Measurements from ENCODE around the gene RRP15.
A peak's percentile ranks its signal among the peaks of the same experiment; 100 is the strongest.
"Not testable (repeated sequence)": the region's sequence is repeated elsewhere in the genome, so short reads cannot be mapped to it uniquely, and the experiment has no call there.

Gene RRP15

GRCh38 chr1:218296162-218296561 lies 11.1 kb downstream of the RRP15 start:
- DNase-seq, result no peak

GRCh38 chr1:218297461-218297860 lies 12.4 kb downstream of the RRP15 start:
- no peak for DNase-seq

GRCh38 chr1:218297867-218298266 lies 12.8 kb downstream of the RRP15 start:
- DNase-seq, result no peak

GRCh38 chr1:218298398-218298797 lies 13.3 kb downstream of the RRP15 start:
- DNase-seq, result no peak

GRCh38 chr1:218299416-218299815 lies 14.3 kb downstream of the RRP15 start:
- DNase-seq, result no peak

GRCh38 chr1:218301217-218301616 lies 16.1 kb downstream of the RRP15 start:
- no peak for DNase-seq

- no peak for DNase-seq
Observed at GRCh38 chr1:218302155-218302554, 17.1 kb downstream of the RRP15 start.

GRCh38 chr1:218303176-218303879 lies 18.2 kb downstream of the RRP15 start:
- DNase-seq, result no peak

GRCh38 chr1:218304281-218305039 lies 19.4 kb downstream of the RRP15 start:
- DNase-seq, result peak in 5 of 56 donors; percentile 5 to 60 (median 29)

- DNase-seq, result no peak
Observed at GRCh38 chr1:218305472-218306064, 20.5 kb downstream of the RRP15 start.

GRCh38 chr1:218312509-218312908 lies 27.4 kb downstream of the RRP15 start:
- DNase-seq, result no peak

- DNase-seq, result no peak
Observed at GRCh38 chr1:218314316-218314715, 29.2 kb downstream of the RRP15 start.

GRCh38 chr1:218315638-218316037 lies 30.5 kb downstream of the RRP15 start:
- DNase-seq, result no peak

- no peak for DNase-seq
Observed at GRCh38 chr1:218317061-218317460, 32.0 kb downstream of the RRP15 start.

GRCh38 chr1:218320182-218320581 lies 35.1 kb downstream of the RRP15 start:
- DNase-seq, result not testable (repeated sequence)

- DNase-seq, result no peak
Observed at GRCh38 chr1:218322762-218323161, 37.7 kb downstream of the RRP15 start.

- no peak for DNase-seq
Observed at GRCh38 chr1:218323568-218324225, 38.6 kb downstream of the RRP15 start.

GRCh38 chr1:218324226-218324580 lies 39.1 kb downstream of the RRP15 start:
- no peak for DNase-seq

GRCh38 chr1:218328769-218329168 lies 43.7 kb downstream of the RRP15 start:
- no peak for DNase-seq

GRCh38 chr1:218330043-218330623 lies 45.0 kb downstream of the RRP15 start:
- DNase-seq, result no peak

GRCh38 chr1:218332416-218332815 lies 47.3 kb downstream of the RRP15 start:
- DNase-seq, result no peak

- DNase-seq, result no peak
Observed at GRCh38 chr1:218336328-218336727, 51.2 kb downstream of the RRP15 start.

Data from nucleus accumbens (tissue), 56 donors.